GM12878 (cell line): ENCODE measurements around the gene FAM170B.

Experiments
- ATF7 ChIP-seq: fragments of 450-650 bp; IDR thresholded peaks from 2 replicates; pipeline ENCODE4 v1.6.1; 2016; ENCODE audit warnings: low read depth, mild to moderate bottlenecking
- CTCF ChIP-seq, 3 experiments: IDR thresholded peaks in 2 of 3; conservative IDR thresholded peaks in 1 of 3; 2 replicates each; pipeline ENCODE4 v1.5.1; 2011; ENCODE audit warnings: low read depth in 3 of 3, low read length in 3 of 3, mild to moderate bottlenecking in 3 of 3, control low read depth in 2 of 3, moderate library complexity in 2 of 3, inconsistent platforms in 1 of 3, mixed read lengths in 1 of 3; ENCODE audit not compliant: control insufficient read depth in 2 of 3, insufficient read depth in 1 of 3; ENCODE audit errors: extremely low read depth in 1 of 3
- EP300 ChIP-seq, 2 experiments: fragments of 150-350 bp in 1 of 2; IDR thresholded peaks; 2 replicates each; pipeline ENCODE4 v1.6.1; 2011 to 2012; ENCODE audit warnings: low read depth in 2 of 2, low read length in 2 of 2, borderline replicate concordance in 1 of 2, improper control_type of control experiment in 1 of 2, inconsistent platforms in 1 of 2; ENCODE audit not compliant: control insufficient read depth in 1 of 2
- EZH2 ChIP-seq: IDR thresholded peaks from 2 replicates; pipeline ENCODE4 v1.6.1; 2012; ENCODE audit warnings: low read depth, mild to moderate bottlenecking, control low read depth, inconsistent platforms, low read length, borderline replicate concordance; ENCODE audit not compliant: control insufficient read depth
- NFIC ChIP-seq: IDR thresholded peaks from 2 replicates; pipeline ENCODE4 v1.6.1; 2012; ENCODE audit warnings: low read depth, mild to moderate bottlenecking, inconsistent platforms, low read length, moderate library complexity
- NFXL1 ChIP-seq: fragments of 450-650 bp; IDR thresholded peaks from 2 replicates; pipeline ENCODE4 v1.6.1; 2017; ENCODE audit warnings: antibody characterized with exemption, mild to moderate bottlenecking, borderline replicate concordance
- NFYA ChIP-seq: IDR thresholded peaks from 2 replicates; pipeline ENCODE4 v1.6.1; 2011; ENCODE audit warnings: low read depth, mild to moderate bottlenecking, low read length, improper control_type of control experiment, borderline replicate concordance
- POLR2A ChIP-seq: IDR thresholded peaks from 2 replicates; pipeline ENCODE4 v1.6.1; 2011; ENCODE audit warnings: low read depth, mild to moderate bottlenecking, low read length
- SUZ12 ChIP-seq: fragments of 200-600 bp; sonication (generic); IDR thresholded peaks from one replicate; pipeline ENCODE4 v1.6.1; 2018; ENCODE audit warnings: antibody characterized with exemption, mild to moderate bottlenecking; ENCODE audit not compliant: unreplicated experiment
- TCF3 ChIP-seq: IDR thresholded peaks from 2 replicates; pipeline ENCODE4 v1.6.1; 2012; ENCODE audit warnings: low read depth, mild to moderate bottlenecking, low read length, borderline replicate concordance; ENCODE audit not compliant: insufficient read depth

GRCh38 chr10:49138361-49138891 lies 4.6 kb upstream of the FAM170B start:
- no peak for TF ChIP-seq CTCF (IDR thresholded peaks at IDR 0.05 in 2 of 3, conservative IDR thresholded peaks at IDR 0.05 in 1 of 3; ENCODE audit: control insufficient read depth in 2 of 3, extremely low read depth in 1 of 3, insufficient read depth in 1 of 3, low read depth in 3 of 3, low read length in 3 of 3)
- TF ChIP-seq EZH2: no peak
- no peak for TF ChIP-seq ATF7
- TF ChIP-seq EP300 (IDR thresholded peaks at IDR 0.05; ENCODE audit: borderline replicate concordance in 1 of 2, control insufficient read depth in 1 of 2, low read depth in 2 of 2, low read length in 2 of 2): no peak
- TF ChIP-seq NFYA: no peak
- no peak for TF ChIP-seq TCF3
- no peak for TF ChIP-seq NFXL1
- no peak for TF ChIP-seq POLR2A
- TF ChIP-seq SUZ12: no peak
- no peak for TF ChIP-seq NFIC
